Colonic mucosa (tissue), 4 donors: Measurements from ENCODE around the gene CPE. TPM values are rescaled to one million over a fixed set of nuclear protein-coding genes. Genes with fewer than 3 reads are reported as not detected.

Experiments used
- DNase-seq: peaks from one replicate; pipeline ENCODE4 v3.0.0-alpha.2; 2020
- H3K27ac ChIP-seq: fragments of 200-600 bp; one replicate; pipeline ENCODE4 v1.8.0; 2021
- H3K27me3 ChIP-seq: fragments of 200-600 bp; one replicate; pipeline ENCODE4 v1.8.0; 2021
- H3K36me3 ChIP-seq: fragments of 200-600 bp; one replicate; pipeline ENCODE4 v1.8.0; 2021
- H3K4me1 ChIP-seq: fragments of 200-600 bp; one replicate; pipeline ENCODE4 v1.8.0; 2021; ENCODE audit warnings: mild to moderate bottlenecking
- H3K4me3 ChIP-seq: fragments of 200-600 bp; one replicate; pipeline ENCODE4 v1.8.0; 2021
- H3K9ac ChIP-seq, 2 donors: one replicate each; pipeline ENCODE4 v1.7.0; 2013; ENCODE audit warnings: control low read depth in 2 of 2, low read depth in 2 of 2, low read length in 2 of 2
- H3K9me3 ChIP-seq: fragments of 200-600 bp; one replicate; pipeline ENCODE4 v1.8.0; 2021
- CTCF ChIP-seq: fragments of 200-600 bp; IDR thresholded peaks from one replicate; pipeline ENCODE4 v1.8.0; 2022; ENCODE audit warnings: antibody characterized with exemption, mild to moderate bottlenecking
- intact Hi-C: fragments of 100-400 bp; cut with DNase I; formaldehyde crosslinking; loops from one replicate; pipeline ENCODE4 v1.14.1; 2022
- total RNA-seq, 2 donors: library from RNA; stranded (reverse); fragmentation: NEBNext Ultra II Directional in 1 of 2; extraction: Animal tissue kit (Norgen Biotek cat#: 25700) in 1 of 2; gene quantifications; one replicate each; pipeline ENCODE4 v1.2.1, GENCODE V29; 2021
- donor health status: healthy.
- donor health status: DM: no; HTN: no; CAD: no.
- donor health status: DM: no; HTN: no; CAD: no.

The CPE gene
- total RNA-seq, 2 donors from 2014 or later, result 13.8 to 49.6 TPM

GRCh38 chr4:165379678-165380064 lies 863 bp downstream of the CPE start:
- no peaks in the 10 kb centered on the region for H3K4me1 ChIP-seq
- intact Hi-C loops, result no loop called here
- no peaks in the 10 kb centered on the region for H3K27me3 ChIP-seq
- no peaks in the 10 kb centered on the region for H3K9me3 ChIP-seq
- peak overlapping the region; percentile 49 for H3K4me3 ChIP-seq
- H3K36me3 ChIP-seq, result no peaks in the 10 kb centered on the region
- TF ChIP-seq CTCF, result no peak
- H3K27ac ChIP-seq, result no peak overlapping the region
- DNase-seq, result no peak
- H3K9ac ChIP-seq, result no peak overlapping the region

GRCh38 chr4:165380805-165381204 lies 2.0 kb downstream of the CPE start:
- H3K9me3 ChIP-seq, result no peaks in the 10 kb centered on the region
- intact Hi-C loops, result no loop called here
- H3K9ac ChIP-seq, result no peak overlapping the region
- no peaks in the 10 kb centered on the region for H3K27me3 ChIP-seq
- H3K36me3 ChIP-seq, result no peaks in the 10 kb centered on the region
- H3K27ac ChIP-seq, result no peak overlapping the region
- DNase-seq, result no peak
- no peak overlapping the region for H3K4me3 ChIP-seq
- H3K4me1 ChIP-seq, result no peaks in the 10 kb centered on the region
- TF ChIP-seq CTCF, result no peak

DNA sequence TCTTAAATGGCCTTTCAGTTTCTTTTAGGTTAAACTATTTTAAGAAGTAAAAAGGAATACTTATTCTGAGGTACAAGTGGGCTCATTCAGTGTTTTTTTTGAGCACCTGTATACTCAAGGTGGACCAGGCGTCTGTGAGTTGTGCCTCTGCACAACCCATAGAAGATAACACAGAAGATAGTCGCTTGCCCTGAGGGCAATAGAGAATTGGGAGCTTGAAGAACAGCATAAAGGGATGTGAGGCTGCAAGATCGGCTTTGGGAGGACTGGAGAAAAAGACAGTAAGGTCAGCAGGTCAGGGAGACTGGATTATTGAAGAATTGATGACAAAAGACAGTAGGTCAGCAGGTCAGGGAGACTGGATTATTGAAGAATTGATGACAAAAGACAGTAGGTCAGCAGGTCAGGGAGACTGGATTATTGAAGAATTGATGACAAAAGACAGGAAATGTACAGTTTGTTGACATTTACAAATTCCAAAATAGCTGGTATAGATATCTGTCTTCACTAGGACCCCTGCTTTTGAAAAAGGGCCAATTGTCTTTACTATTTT lies 3.1 kb downstream of the CPE start:
- Histone ChIP-seq H3K4me1 (no peaks in the 10 kb centered on the region), H3K9me3 (no peaks in the 10 kb centered on the region), H3K27ac (no peak overlapping the region), H3K9ac (no peak overlapping the region), H3K4me3 (no peak overlapping the region), H3K36me3 (no peaks in the 10 kb centered on the region), H3K27me3 (no peaks in the 10 kb centered on the region)
- DNase-seq, result no peak
- no peak for TF ChIP-seq CTCF
- intact Hi-C loops, result no loop called here

DNA sequence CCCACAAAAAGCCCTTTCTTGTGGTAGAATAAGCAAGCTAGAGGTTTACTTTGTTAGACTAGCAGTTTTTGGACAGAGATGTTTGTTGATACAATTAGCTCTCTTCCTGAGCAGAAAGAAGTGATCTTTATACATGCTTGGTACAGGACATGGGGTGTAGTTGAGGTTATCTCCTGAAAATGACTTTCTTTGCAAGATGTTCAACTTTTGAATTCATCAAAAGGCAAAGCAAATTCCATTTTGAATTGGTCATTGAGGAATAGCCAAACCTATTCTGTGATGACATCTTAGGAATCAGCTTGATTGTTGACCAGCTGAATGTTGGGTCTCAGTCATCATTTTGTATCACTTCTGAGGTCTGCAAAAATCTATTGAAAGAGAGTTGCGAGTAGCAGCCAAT lies 3.8 kb downstream of the CPE start:
- Histone ChIP-seq H3K27ac (no peak overlapping the region), H3K36me3 (no peaks in the 10 kb centered on the region), H3K4me3 (no peak overlapping the region), H3K9ac (no peak overlapping the region), H3K9me3 (no peaks in the 10 kb centered on the region), H3K4me1 (no peaks in the 10 kb centered on the region), H3K27me3 (no peaks in the 10 kb centered on the region)
- DNase-seq, result no peak
- no peak for TF ChIP-seq CTCF
- intact Hi-C loops, result no loop called here

- H3K36me3 ChIP-seq, result no peaks in the 10 kb centered on the region
- DNase-seq, result no peak
- H3K4me3 ChIP-seq, result no peak overlapping the region
- intact Hi-C loops, result no loop called here
- no peak overlapping the region for H3K9ac ChIP-seq
- no peaks in the 10 kb centered on the region for H3K4me1 ChIP-seq
- H3K27ac ChIP-seq, result no peak overlapping the region
- no peaks in the 10 kb centered on the region for H3K27me3 ChIP-seq
- no peaks in the 10 kb centered on the region for H3K9me3 ChIP-seq
- TF ChIP-seq CTCF, result no peak
These were observed 4.8 kb downstream of the CPE start for GRCh38 chr4:165383591-165384073.
